Heart left ventricle (tissue), 13 donors: ENCODE data around the gene LMBR1.

ENCODE experiments used
- POLR2A ChIP-seq, 2 donors: fragments of 450-650 bp; IDR thresholded peaks; one replicate each; pipeline ENCODE4 v1.6.1; 2017; ENCODE audit warnings: antibody characterized with exemption in 2 of 2, mild to moderate bottlenecking in 2 of 2, moderate library complexity in 2 of 2
- TF ChIP-seq, protein P1 (sequence below), 12 donors: fragments of 200-600 bp; sonication (generic) in 4 of 12; IDR thresholded peaks; one replicate each; pipeline versions ENCODE4 v1.5.0 to v1.8.0; 2018 to 2022; ENCODE audit warnings: antibody characterized with exemption in 12 of 12, mild to moderate bottlenecking in 5 of 12
- donor health status: ischemic (EF 13 %, LVEDD 7.1; RV severe dilation, severe dysfunction).
- donor health status: DM: no; HTN: yes; CAD: no.
- donor health status: DM: no; HTN: no; CAD: no.
- donor health status: ischemic (EF 25% LVEDD 6.9; RV normal size, moderate dysfunction).
- donor health status: ischemic (EF 25% LVEDD 5.7; RV mildly dilated, moderate dysfunction).
- donor health status: ischemic (EF 35%, LVEDD 5.7; RV mildly dilated, moderate dysfunction).
- donor health status: nonischemic (EF 11% LVEDD 7.7; RV severe dilation, severe dysfunction).
- donor health status: DM: yes; HTN: yes; CAD: no.
- donor health status: PGD.
- donor health status: ischemic (EF 29% LVEDD 5.4; RV normal size, mild dysfunction).
- donor health status: nonischemic (EF 23%, LVEDD 6.1; RV moderate dilation, normal function).

DNA sequence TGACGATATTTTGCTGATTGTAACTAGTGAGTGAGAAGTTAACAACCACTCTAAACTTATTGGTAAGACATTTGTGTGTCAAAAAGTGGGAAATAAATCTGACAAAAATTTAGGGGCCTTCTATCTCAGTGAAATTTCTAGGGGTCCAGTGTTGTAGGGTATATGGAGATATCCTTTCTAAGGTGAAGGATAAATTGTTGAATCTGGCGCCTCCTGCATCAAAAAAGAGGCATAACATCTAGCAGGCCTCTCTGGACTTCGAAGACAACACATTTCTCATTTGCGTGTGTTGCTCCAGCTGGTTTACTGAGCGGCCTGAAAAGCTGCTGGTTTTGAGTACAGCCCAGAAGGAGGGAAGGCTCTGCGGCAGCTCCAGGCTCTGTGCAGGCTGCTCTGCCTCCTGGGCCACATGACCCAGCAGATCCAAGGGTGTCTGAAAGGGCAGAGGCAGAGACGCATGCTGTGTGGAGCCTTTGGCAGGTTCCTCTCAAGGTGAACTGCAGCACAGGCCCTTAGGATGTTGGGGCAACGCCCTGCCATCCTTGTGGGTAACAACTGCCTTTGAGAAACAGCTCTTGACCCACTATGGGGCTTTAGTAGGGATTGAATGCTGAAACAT is 72.4 kb downstream of the LMBR1 start:
- TF ChIP-seq, protein P1, sequence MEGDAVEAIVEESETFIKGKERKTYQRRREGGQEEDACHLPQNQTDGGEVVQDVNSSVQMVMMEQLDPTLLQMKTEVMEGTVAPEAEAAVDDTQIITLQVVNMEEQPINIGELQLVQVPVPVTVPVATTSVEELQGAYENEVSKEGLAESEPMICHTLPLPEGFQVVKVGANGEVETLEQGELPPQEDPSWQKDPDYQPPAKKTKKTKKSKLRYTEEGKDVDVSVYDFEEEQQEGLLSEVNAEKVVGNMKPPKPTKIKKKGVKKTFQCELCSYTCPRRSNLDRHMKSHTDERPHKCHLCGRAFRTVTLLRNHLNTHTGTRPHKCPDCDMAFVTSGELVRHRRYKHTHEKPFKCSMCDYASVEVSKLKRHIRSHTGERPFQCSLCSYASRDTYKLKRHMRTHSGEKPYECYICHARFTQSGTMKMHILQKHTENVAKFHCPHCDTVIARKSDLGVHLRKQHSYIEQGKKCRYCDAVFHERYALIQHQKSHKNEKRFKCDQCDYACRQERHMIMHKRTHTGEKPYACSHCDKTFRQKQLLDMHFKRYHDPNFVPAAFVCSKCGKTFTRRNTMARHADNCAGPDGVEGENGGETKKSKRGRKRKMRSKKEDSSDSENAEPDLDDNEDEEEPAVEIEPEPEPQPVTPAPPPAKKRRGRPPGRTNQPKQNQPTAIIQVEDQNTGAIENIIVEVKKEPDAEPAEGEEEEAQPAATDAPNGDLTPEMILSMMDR (IDR thresholded peaks at IDR 0.05) = peak in 1 of 12 donors; percentile 8
- no peak for TF ChIP-seq POLR2A (IDR thresholded peaks at IDR 0.05)
